Cardiac muscle cell (in vitro differentiated cells and primary cell): ENCODE results near the gene L3MBTL4. TPM values are rescaled to one million over a fixed set of nuclear protein-coding genes. Genes with fewer than 3 reads are reported as not detected.
A peak's percentile ranks its signal among the peaks of the same experiment; 100 is the strongest.

Experiments used
- DNase-seq, 2 donors: peaks; one replicate each; pipeline versions ENCODE4 v3.0.0 to v3.0.0-alpha.2; 2010 to 2017; ENCODE audit warnings: low read depth in 1 of 2, low spot score in 1 of 2
- H3K27ac ChIP-seq: fragments of 200-600 bp; sonication (generic); 2 replicates; pipeline ENCODE4 v1.5.1; 2016
- H3K27me3 ChIP-seq: fragments of 200-600 bp; sonication (generic); 2 replicates; pipeline ENCODE4 v1.6.0; 2016; ENCODE audit warnings: control low read depth
- H3K36me3 ChIP-seq: fragments of 200-600 bp; sonication (generic); 2 replicates; pipeline ENCODE4 v1.5.1; 2016; ENCODE audit warnings: control low read depth
- H3K4me1 ChIP-seq: fragments of 200-600 bp; sonication (generic); 2 replicates; pipeline ENCODE4 v1.8.1; 2017; ENCODE audit warnings: low read depth, mild to moderate bottlenecking, mixed run types
- H3K4me3 ChIP-seq: fragments of 200-600 bp; sonication (generic); 2 replicates; pipeline ENCODE4 v1.5.1; 2016; ENCODE audit warnings: mild to moderate bottlenecking
- H3K9me3 ChIP-seq: fragments of 200-600 bp; sonication (generic); 2 replicates; pipeline ENCODE4 v1.5.1; 2017; ENCODE audit warnings: low read depth, mild to moderate bottlenecking, control low read depth
- polyA plus RNA-seq: library from polyadenylated mRNA; unstranded; fragments of >200 nt; fragmentation: Nextera tagmentation; extraction: Ambion mirVana; gene quantifications from 2 replicates; pipeline ENCODE4 v1.2.1, GENCODE V29; 2016
- total RNA-seq: library from RNA; depleted of rRNA; stranded (reverse); fragments of >200 nt; gene quantifications from 2 replicates; pipeline ENCODE4 v1.2.3, GENCODE V29; 2016
- TF ChIP-seq, protein P1 (sequence below): IDR thresholded peaks from 2 replicates; pipeline ENCODE4 v1.5.1; 2012; ENCODE audit warnings: low read depth, mild to moderate bottlenecking, low read length

Gene L3MBTL4
- total and polyA plus RNA-seq, 2 experiments from 2014 or later = 4.4 to 7.7 TPM

DNA sequence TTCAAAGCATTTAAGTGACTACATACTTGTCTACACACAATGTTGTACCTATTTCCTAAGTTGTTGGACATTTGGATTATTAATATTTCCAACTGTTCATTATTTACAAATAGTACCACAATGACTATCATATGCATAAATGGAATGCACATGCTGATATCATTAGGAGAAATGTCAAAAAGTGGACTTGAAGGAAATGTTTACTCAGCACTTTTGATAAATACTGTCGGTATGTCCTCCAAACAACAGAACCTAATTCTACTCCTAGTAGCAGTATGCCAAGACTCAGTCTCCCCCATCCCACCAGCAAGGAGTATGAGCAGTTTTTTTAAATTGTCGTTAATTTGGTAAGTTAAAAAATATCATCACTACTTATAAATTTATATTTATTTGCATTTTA, 116.8 kb downstream of the L3MBTL4 start:
- TF ChIP-seq, protein P1, sequence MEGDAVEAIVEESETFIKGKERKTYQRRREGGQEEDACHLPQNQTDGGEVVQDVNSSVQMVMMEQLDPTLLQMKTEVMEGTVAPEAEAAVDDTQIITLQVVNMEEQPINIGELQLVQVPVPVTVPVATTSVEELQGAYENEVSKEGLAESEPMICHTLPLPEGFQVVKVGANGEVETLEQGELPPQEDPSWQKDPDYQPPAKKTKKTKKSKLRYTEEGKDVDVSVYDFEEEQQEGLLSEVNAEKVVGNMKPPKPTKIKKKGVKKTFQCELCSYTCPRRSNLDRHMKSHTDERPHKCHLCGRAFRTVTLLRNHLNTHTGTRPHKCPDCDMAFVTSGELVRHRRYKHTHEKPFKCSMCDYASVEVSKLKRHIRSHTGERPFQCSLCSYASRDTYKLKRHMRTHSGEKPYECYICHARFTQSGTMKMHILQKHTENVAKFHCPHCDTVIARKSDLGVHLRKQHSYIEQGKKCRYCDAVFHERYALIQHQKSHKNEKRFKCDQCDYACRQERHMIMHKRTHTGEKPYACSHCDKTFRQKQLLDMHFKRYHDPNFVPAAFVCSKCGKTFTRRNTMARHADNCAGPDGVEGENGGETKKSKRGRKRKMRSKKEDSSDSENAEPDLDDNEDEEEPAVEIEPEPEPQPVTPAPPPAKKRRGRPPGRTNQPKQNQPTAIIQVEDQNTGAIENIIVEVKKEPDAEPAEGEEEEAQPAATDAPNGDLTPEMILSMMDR = no peak
- Histone ChIP-seq H3K36me3 (no peaks in the 10 kb centered on the region), H3K27ac (no peak overlapping the region), H3K4me1 (no peaks in the 10 kb centered on the region), H3K9me3 (no peaks in the 10 kb centered on the region), H3K4me3 (no peak overlapping the region), H3K27me3 (no peaks in the 10 kb centered on the region)
- no peak for DNase-seq

DNA sequence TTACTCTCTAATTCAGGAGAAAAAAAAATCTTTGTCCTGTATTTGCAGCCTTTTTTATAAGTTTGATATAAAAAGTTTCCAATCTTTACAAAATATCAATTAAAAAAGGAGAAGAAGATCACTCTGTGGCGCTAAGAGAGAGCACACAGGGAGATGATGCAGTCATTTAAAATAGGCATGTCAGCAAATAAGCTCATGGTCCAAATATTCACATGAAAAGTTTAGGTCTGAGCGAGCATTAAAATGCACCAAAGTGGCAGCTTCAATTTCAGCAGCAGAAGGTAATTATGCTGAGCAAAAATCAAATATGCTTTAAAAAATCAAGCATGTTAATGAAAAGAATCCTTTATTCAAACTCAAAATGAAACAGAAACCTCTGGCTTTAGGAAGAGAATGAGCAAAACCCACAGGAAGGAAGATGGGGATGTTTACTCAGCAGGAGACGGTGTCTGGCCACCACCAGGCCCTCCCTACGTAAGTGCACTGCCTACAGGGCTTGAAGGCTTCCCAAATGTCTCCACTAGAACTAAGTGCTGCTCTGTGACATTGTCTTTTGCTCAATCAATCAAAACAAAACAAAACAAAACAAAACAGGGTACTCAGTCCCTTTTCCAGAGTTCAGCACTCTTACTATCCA, 120.4 kb downstream of the L3MBTL4 start:
- no peaks in the 10 kb centered on the region for H3K27me3 ChIP-seq

DNA sequence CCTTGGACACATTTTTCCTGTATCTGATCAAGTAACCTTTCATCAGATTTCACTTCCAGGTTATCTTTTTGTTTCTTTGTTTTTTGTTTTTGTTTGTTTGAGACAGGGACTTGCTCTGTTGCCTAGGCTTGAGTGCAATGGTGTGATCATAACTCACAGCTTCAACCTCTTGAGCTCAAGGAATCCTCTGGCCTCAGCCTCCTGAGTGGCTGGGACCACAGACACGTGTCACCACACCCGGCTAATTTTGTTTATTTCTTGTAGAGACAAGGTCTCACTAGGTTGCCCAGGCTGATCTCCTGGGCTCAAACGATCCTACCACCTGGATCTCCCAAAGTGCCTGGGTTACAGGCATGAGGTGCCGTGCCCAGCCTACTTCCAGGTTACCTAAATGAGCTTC, 124.9 kb downstream of the L3MBTL4 start:
- no peak overlapping the region for H3K4me3 ChIP-seq
- TF ChIP-seq, protein P1 = no peak
- H3K9me3 ChIP-seq = no peaks in the 10 kb centered on the region
- H3K4me1 ChIP-seq = peaks cover 29% of the 10 kb centered on the region
- peak overlapping the region; percentile 69 for H3K27ac ChIP-seq
- no peaks in the 10 kb centered on the region for H3K27me3 ChIP-seq
- H3K36me3 ChIP-seq = no peaks in the 10 kb centered on the region
- no peak for DNase-seq

More for the DNA sequence above, 120.4 kb downstream of the L3MBTL4 start:
- H3K36me3 ChIP-seq = no peaks in the 10 kb centered on the region
- H3K27ac ChIP-seq = no peak overlapping the region
- TF ChIP-seq, protein P1 = no peak
- peaks cover 10% of the 10 kb centered on the region for H3K4me1 ChIP-seq
- no peaks in the 10 kb centered on the region for H3K9me3 ChIP-seq
- DNase-seq = no peak
- H3K4me3 ChIP-seq = no peak overlapping the region

DNA sequence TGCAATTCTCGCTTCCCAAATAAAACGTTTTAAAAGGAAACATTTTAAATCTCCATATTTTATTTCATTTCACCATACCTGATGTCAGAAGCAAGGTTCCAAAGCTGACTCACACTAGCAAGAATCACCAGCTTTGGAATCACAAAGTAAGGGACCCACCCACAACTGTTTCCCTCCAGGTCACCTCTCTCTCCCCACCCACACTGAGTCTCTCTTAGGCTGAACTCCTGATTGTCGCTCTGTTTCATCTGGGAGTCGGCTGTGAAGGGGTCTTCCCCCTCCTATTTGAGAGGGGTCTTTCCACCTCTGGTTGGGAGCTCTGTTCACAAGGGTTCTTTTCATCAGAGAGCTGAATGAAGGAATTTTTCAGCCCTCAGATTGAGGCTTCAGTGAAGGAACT, 128.1 kb downstream of the L3MBTL4 start:
- DNase-seq = no peak
- Histone ChIP-seq H3K27me3 (no peaks in the 10 kb centered on the region), H3K4me3 (no peak overlapping the region), H3K36me3 (no peaks in the 10 kb centered on the region), H3K9me3 (no peaks in the 10 kb centered on the region), H3K4me1 (peaks cover 52% of the 10 kb centered on the region), H3K27ac (peak overlapping the region; percentile 48)
- TF ChIP-seq, protein P1 = no peak

DNA sequence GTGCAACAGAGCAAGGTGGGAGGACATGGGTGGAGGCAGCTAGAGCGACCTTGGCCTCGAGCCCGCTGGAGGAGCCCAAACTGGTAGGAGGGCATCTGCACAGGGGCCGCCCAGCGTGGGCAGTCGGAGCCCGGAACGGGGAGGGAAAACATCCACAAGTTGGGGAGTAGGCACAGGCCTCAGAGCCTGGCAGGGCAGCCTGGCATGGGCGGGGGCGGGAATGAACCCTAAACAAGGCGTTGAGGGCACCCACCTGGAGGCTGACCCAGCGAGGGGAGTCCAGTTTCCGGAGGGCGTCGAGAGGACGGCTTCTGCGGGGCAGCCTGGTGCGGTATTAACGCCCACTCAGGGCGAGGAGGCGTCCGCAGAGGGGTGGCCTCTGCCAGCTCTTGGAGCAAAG, 129.9 kb downstream of the L3MBTL4 start:
- Histone ChIP-seq H3K4me3 (no peak overlapping the region), H3K9me3 (no peaks in the 10 kb centered on the region), H3K36me3 (no peaks in the 10 kb centered on the region), H3K27ac (no peak overlapping the region), H3K4me1 (peaks cover 63% of the 10 kb centered on the region), H3K27me3 (no peaks in the 10 kb centered on the region)
- DNase-seq = no peak
- TF ChIP-seq, protein P1 = no peak
